IMR-90 (cell line): ENCODE measurements around the gene GJB4. TPM values are rescaled to one million over a fixed set of nuclear protein-coding genes. Genes with fewer than 3 reads are reported as not detected.
A peak's percentile ranks its signal among the peaks of the same experiment; 100 is the strongest.

Source experiments
- ATAC-seq: fragments of 200-7000 bp; cut with Tn5 transposase; 2 replicates; pipeline ENCODE4 v1.9.1; 2020; ENCODE audit warnings: low read depth, mild to moderate bottlenecking, moderate library complexity
- BruUV-seq: library from RNA; stranded (reverse); fragments of 400-500 nt; replicated peaks from 2 replicates; lab custom pipeline; 2021; lab: Mats Ljungman, UMichigan
- CTCF ChIA-PET: fragments of 300-600 bp; formaldehyde crosslinking; extraction: SDS; loops from one replicate; lab custom pipeline; 2021; ENCODE audit warnings: antibody characterized with exemption; lab: Yijun Ruan, JAX
- POLR2A ChIA-PET: fragments of 300-600 bp; sonication (Branson Sonifier 250); formaldehyde crosslinking; loops from one replicate; lab custom pipeline; 2022; ENCODE audit warnings: antibody characterized with exemption; ENCODE audit not compliant: unreplicated experiment; lab: Charles Lee
- DNase-seq: peaks from one replicate; pipeline ENCODE4 v3.0.0; 2013
- H2AFZ ChIP-seq: replicated peaks from 2 replicates; pipeline ENCODE3; 2013; ENCODE audit warnings: low read length, mild to moderate bottlenecking; ENCODE audit not compliant: poor library complexity
- H2AK5ac ChIP-seq: 2 replicates; pipeline ENCODE4 v1.6.1; 2013; ENCODE audit warnings: low read depth, low read length, inconsistent platforms
- H2AK9ac ChIP-seq: replicated peaks from 2 replicates; pipeline ENCODE3; 2013; ENCODE audit warnings: mild to moderate bottlenecking, low read depth, low read length, moderate library complexity; ENCODE audit not compliant: poor library complexity
- H2BK120ac ChIP-seq: 2 replicates; pipeline ENCODE4 v1.6.1; 2013; ENCODE audit warnings: low read depth, low read length, inconsistent platforms
- H2BK15ac ChIP-seq: 3 replicates; pipeline ENCODE4 v1.6.1; 2013; ENCODE audit warnings: low read depth, low read length, inconsistent platforms
- H2BK20ac ChIP-seq: 2 replicates; pipeline ENCODE4 v1.6.1; 2013; ENCODE audit warnings: low read depth, mild to moderate bottlenecking, inconsistent platforms, low read length, moderate library complexity
- H2BK5ac ChIP-seq: 2 replicates; pipeline ENCODE4 v1.6.1; 2013; ENCODE audit warnings: mild to moderate bottlenecking, low read depth, low read length, inconsistent platforms; ENCODE audit not compliant: poor library complexity, severe bottlenecking
- H3K14ac ChIP-seq: replicated peaks from 2 replicates; pipeline ENCODE4 v1.6.1; 2013; ENCODE audit warnings: low read depth, low read length, inconsistent platforms
- H3K18ac ChIP-seq: 2 replicates; pipeline ENCODE4 v1.6.1; 2013; ENCODE audit warnings: low read depth, low read length, control low read depth
- H3K23ac ChIP-seq: 2 replicates; pipeline ENCODE4 v1.6.1; 2013; ENCODE audit warnings: low read depth, low read length, inconsistent platforms
- H3K27ac ChIP-seq: 2 replicates; pipeline ENCODE4 v1.5.1; 2013; ENCODE audit warnings: mild to moderate bottlenecking, control low read depth, low read length; ENCODE audit not compliant: insufficient read depth
- H3K27me3 ChIP-seq: 2 replicates; pipeline ENCODE4 v1.6.1; 2013; ENCODE audit warnings: low read length; ENCODE audit not compliant: control insufficient read depth, insufficient read depth
- H3K36me3 ChIP-seq: 2 replicates; pipeline ENCODE4 v1.6.1; 2013; ENCODE audit warnings: low read length, mixed read lengths; ENCODE audit not compliant: control insufficient read depth, insufficient read depth
- H3K4ac ChIP-seq: 2 replicates; pipeline ENCODE4 v1.6.1; 2013; ENCODE audit warnings: low read depth, low read length, inconsistent platforms
- H3K4me1 ChIP-seq: 2 replicates; pipeline ENCODE4 v1.6.1; 2013; ENCODE audit warnings: low read length, mixed read lengths; ENCODE audit not compliant: control insufficient read depth, insufficient read depth
- H3K4me2 ChIP-seq: 2 replicates; pipeline ENCODE4 v1.6.1; 2013; ENCODE audit warnings: low read depth, mild to moderate bottlenecking, control low read depth, low read length, moderate library complexity
- H3K4me3 ChIP-seq: 2 replicates; pipeline ENCODE4 v1.5.1; 2013; ENCODE audit warnings: low read depth, mild to moderate bottlenecking, control low read depth, low read length, moderate library complexity; ENCODE audit not compliant: insufficient read depth
- H3K56ac ChIP-seq: 2 replicates; pipeline ENCODE4 v1.6.1; 2013; ENCODE audit warnings: low read length, inconsistent platforms; ENCODE audit not compliant: insufficient read depth; ENCODE audit errors: extremely low read depth
- H3K79me1 ChIP-seq, 2 experiments: 2 replicates each; pipeline ENCODE4 v1.6.1; 2013; ENCODE audit warnings: low read length in 2 of 2, inconsistent platforms in 1 of 2, low read depth in 1 of 2
- H3K9ac ChIP-seq: 2 replicates; pipeline ENCODE4 v1.6.1; 2013; ENCODE audit warnings: low read depth, low read length, control low read depth
- H3K9me1 ChIP-seq: 2 replicates; pipeline ENCODE4 v1.6.1; 2013; ENCODE audit warnings: low read length, inconsistent platforms; ENCODE audit not compliant: insufficient read depth
- H3K9me3 ChIP-seq: 2 replicates; pipeline ENCODE4 v1.6.1; 2013; ENCODE audit warnings: low read length; ENCODE audit not compliant: control insufficient read depth, insufficient read depth
- H4K20me1 ChIP-seq: 2 replicates; pipeline ENCODE4 v1.6.1; 2013; ENCODE audit warnings: low read length, inconsistent platforms; ENCODE audit not compliant: insufficient read depth
- H4K5ac ChIP-seq: 2 replicates; pipeline ENCODE4 v1.6.1; 2013; ENCODE audit warnings: mild to moderate bottlenecking, low read depth, low read length, control low read depth
- H4K8ac ChIP-seq, 2 experiments: 2 replicates each; pipeline ENCODE4 v1.6.1; 2013; ENCODE audit warnings: low read depth in 2 of 2, low read length in 2 of 2, control low read depth in 1 of 2, inconsistent platforms in 1 of 2
- H4K91ac ChIP-seq: 2 replicates; pipeline ENCODE4 v1.6.1; 2013; ENCODE audit warnings: low read depth, low read length, inconsistent platforms; ENCODE audit not compliant: insufficient read depth
- CHD1 ChIP-seq: IDR thresholded peaks from 2 replicates; pipeline ENCODE4 v1.6.1; 2012; ENCODE audit warnings: low read depth, low read length, improper control_type of control experiment
- FOS ChIP-seq: fragments of 150-350 bp; IDR thresholded peaks from 2 replicates; pipeline ENCODE4 v1.6.1; 2016; ENCODE audit warnings: low read depth, low read length
- MXI1 ChIP-seq: IDR thresholded peaks from 2 replicates; pipeline ENCODE4 v1.6.1; 2012; ENCODE audit warnings: low read depth, mild to moderate bottlenecking, low read length, moderate library complexity, borderline replicate concordance
- NFE2L2 ChIP-seq: fragments of 150-350 bp; IDR thresholded peaks from 2 replicates; pipeline ENCODE4 v1.6.1; 2016; ENCODE audit warnings: low read depth, mild to moderate bottlenecking, low read length
- RAD21 ChIP-seq: IDR thresholded peaks from 2 replicates; pipeline ENCODE4 v1.6.1; 2012; ENCODE audit warnings: low read length, improper control_type of control experiment
- RCOR1 ChIP-seq: IDR thresholded peaks from 2 replicates; pipeline ENCODE4 v1.6.1; 2012; ENCODE audit warnings: mild to moderate bottlenecking, low read length, improper control_type of control experiment; ENCODE audit not compliant: insufficient replicate concordance
- RFX5 ChIP-seq: IDR thresholded peaks from 2 replicates; pipeline ENCODE4 v1.8.0; 2012; ENCODE audit warnings: low read depth, mild to moderate bottlenecking, low read length, moderate library complexity
- SMC3 ChIP-seq: fragments of 150-350 bp; IDR thresholded peaks from 2 replicates; pipeline ENCODE4 v1.6.1; 2016; ENCODE audit warnings: low read depth, mild to moderate bottlenecking, antibody characterized with exemption, low read length, moderate library complexity
- WGBS, 2 experiments: methylation state at CpG; one replicate each; pipeline versions ENCODE4 v1.1.5 to v1.1.7; 2013; ENCODE audit warnings: missing lambda C conversion rate in 2 of 2; ENCODE audit not compliant: insufficient read length in 1 of 2; ENCODE audit errors: extremely low coverage in 2 of 2; 5-methylcytosine and 5-hydroxymethylcytosine counted together
- dilution Hi-C: fragments of 300-500 bp; cut with HindIII; formaldehyde crosslinking; loops from one replicate; pipeline ENCODE4 v1.14.3; 2018; ENCODE audit warnings: low sequenced_read_pairs; ENCODE audit not compliant: unreplicated experiment
- in situ Hi-C: fragments of 300-500 bp; cut with MboI; formaldehyde crosslinking; loops from 3 replicates; pipeline ENCODE4 v1.14.3; 2019; ENCODE audit warnings: low sequenced_read_pairs, inconsistent platforms, mixed read lengths
- intact Hi-C: fragments of 100-400 bp; cut with micrococcal nuclease; formaldehyde crosslinking; loops from 2 replicates; pipeline ENCODE4 v1.10.0; 2022
- polyA plus RNA-seq, 3 experiments: library from polyadenylated mRNA; depleted of rRNA; stranded (reverse); fragments of >200 nt; gene quantifications; 2 replicates each; pipeline ENCODE4 v1.2.3, GENCODE V29; 2012; ENCODE audit warnings: low replicate concordance in 1 of 3
- total RNA-seq: library from RNA; depleted of rRNA; stranded (reverse); fragments of >200 nt; gene quantifications from 2 replicates; pipeline ENCODE4 v1.2.3, GENCODE V29; 2012
- TF ChIP-seq, protein P1 (sequence below): conservative IDR thresholded peaks from 2 replicates; pipeline ENCODE4 v1.5.1; 2012; ENCODE audit warnings: mild to moderate bottlenecking, low read depth, low read length, improper control_type of control experiment

The GJB4 gene
- total and polyA plus RNA-seq, 2 of the 4 experiments (the other 2 are of a cell fraction) = not detected

DNA sequence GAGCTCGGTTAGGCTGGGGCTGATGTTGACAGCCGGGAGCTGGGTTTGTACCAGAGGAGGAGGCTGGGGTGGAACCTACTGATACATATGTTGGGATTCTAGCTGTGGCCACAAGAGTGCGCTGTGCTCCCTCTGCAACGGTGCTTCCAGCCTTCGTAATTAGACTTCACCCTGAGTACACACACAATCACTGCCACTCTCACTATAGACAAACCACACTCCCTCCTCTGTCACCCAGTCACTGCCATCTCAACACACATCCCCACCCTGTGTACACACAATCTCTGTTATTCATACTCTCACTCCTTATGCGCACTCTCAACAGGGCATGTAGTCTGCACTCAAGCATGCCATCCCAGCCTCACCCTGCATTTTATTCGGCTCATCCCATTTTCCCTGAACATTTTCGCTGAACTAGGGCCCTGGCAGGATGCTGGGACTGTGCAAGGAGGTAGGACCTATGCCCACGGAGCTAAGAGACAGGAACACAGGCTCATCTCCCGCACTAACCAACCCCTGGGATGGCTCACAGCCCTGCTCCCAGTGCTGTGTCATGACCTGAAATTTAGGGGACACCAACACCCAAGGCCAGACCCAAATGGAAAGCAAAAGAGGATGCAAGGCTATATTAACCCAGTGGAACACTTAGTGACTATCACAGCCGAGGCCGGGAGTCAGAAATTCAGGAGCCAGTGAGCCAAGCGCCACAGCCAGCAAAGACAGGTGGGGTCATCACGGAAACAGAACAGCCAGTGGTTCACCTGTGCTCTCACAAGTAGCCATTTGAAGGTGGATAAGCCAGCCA, 27.2 kb downstream of the GJB4 start:
- Histone ChIP-seq H3K4ac (no peak overlapping the region), H3K4me1 (peaks cover 2% of the 10 kb centered on the region; the same call in 1 of the 2 replicates), H2AFZ (peak overlapping the region; percentile 87), H3K18ac (no peak overlapping the region), H3K14ac (no peak overlapping the region), H3K79me1 (no peaks in the 10 kb centered on the region), H2BK5ac (no peak overlapping the region), H3K4me2 (no peak overlapping the region), H3K27ac (no peak overlapping the region), H3K9me3 (peaks cover 6% of the 10 kb centered on the region), H3K4me3 (no peak overlapping the region), H2BK20ac (no peak overlapping the region), H3K56ac (no peak overlapping the region), H2BK120ac (no peak overlapping the region), H3K36me3 (no peaks in the 10 kb centered on the region), H2BK15ac (no peak overlapping the region), H2AK9ac (peak overlapping the region; percentile 93), H2AK5ac (peak overlapping the region; percentile 56; the same call in 1 of the 2 replicates), H4K91ac (no peak overlapping the region), H3K27me3 (peaks cover 11% of the 10 kb centered on the region), H3K9ac (no peak overlapping the region), H3K23ac (no peak overlapping the region), H3K9me1 (peaks cover 4% of the 10 kb centered on the region; the same call in 1 of the 2 replicates), H4K8ac (no peak overlapping the region), H4K5ac (no peak overlapping the region), H4K20me1 (no peaks in the 10 kb centered on the region)
- dilution Hi-C loops = no loop called here
- DNase-seq = peak; percentile 67
- CTCF ChIA-PET = interaction anchor here (0.5 to 1.1 kb wide), 7 partner anchors 12 to 430 kb away, joined by 3 to 6 read pairs (median 3); partner anchors contain the start of gene SMIM12
- ATAC-seq = peak; percentile 88
- TF ChIP-seq RCOR1 (no peak), FOS (no peak), RFX5 (no peak), RAD21 (peak; percentile 86), SMC3 (peak; percentile 68), MXI1 (no peak), CHD1 (no peak), NFE2L2 (no peak)
- TF ChIP-seq, protein P1, sequence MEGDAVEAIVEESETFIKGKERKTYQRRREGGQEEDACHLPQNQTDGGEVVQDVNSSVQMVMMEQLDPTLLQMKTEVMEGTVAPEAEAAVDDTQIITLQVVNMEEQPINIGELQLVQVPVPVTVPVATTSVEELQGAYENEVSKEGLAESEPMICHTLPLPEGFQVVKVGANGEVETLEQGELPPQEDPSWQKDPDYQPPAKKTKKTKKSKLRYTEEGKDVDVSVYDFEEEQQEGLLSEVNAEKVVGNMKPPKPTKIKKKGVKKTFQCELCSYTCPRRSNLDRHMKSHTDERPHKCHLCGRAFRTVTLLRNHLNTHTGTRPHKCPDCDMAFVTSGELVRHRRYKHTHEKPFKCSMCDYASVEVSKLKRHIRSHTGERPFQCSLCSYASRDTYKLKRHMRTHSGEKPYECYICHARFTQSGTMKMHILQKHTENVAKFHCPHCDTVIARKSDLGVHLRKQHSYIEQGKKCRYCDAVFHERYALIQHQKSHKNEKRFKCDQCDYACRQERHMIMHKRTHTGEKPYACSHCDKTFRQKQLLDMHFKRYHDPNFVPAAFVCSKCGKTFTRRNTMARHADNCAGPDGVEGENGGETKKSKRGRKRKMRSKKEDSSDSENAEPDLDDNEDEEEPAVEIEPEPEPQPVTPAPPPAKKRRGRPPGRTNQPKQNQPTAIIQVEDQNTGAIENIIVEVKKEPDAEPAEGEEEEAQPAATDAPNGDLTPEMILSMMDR = peak; percentile 95
- 69% methylated on average over 8 of the region's 14 CpGs; no CpG with 5 or more reads in 1 of the 2 experiments for WGBS, 2 experiments
- no TSS peak for BruUV-seq
- in situ Hi-C loops = no loop called here
- POLR2A ChIA-PET = no interaction called here
- intact Hi-C loops = loop anchor here (1.0 to 5.0 kb wide), 4 partner anchors 66 to 391 kb away; no protein-coding TSS in a partner anchor
